Breast epithelium (tissue), 4 donors: ENCODE measurements around the gene UGT1A4. TPM values are rescaled to one million over a fixed set of nuclear protein-coding genes. Genes with fewer than 3 reads are reported as not detected.
"Not testable (repeated sequence)": the region's sequence is repeated elsewhere in the genome, so short reads cannot be mapped to it uniquely, and the experiment has no call there.

Source experiments
- DNase-seq, 2 donors: peaks; one replicate each; pipeline ENCODE4 v3.0.0-alpha.2; 2019; ENCODE audit warnings: low spot score in 2 of 2
- H3K27ac ChIP-seq, 2 donors: fragments of 200-600 bp; sonication (generic) in 1 of 2; one replicate each; pipeline ENCODE4 v1.5.1; 2016 to 2019; ENCODE audit warnings: mild to moderate bottlenecking in 1 of 2
- H3K27me3 ChIP-seq, 2 donors: fragments of 200-600 bp; sonication (generic) in 1 of 2; one replicate each; pipeline versions ENCODE4 v1.5.1 to v1.6.0; 2017 to 2019; ENCODE audit warnings: control low read depth in 1 of 2, mild to moderate bottlenecking in 1 of 2
- H3K36me3 ChIP-seq: fragments of 200-600 bp; one replicate; pipeline ENCODE4 v1.5.1; 2019
- H3K4me1 ChIP-seq, 2 donors: fragments of 200-600 bp; sonication (generic); one replicate each; pipeline ENCODE4 v1.5.1; 2016 to 2019; ENCODE audit warnings: control low read depth in 1 of 2
- H3K4me3 ChIP-seq, 3 donors: fragments of 200-600 bp; sonication (generic); 1 replicate in 2 of 3; 2 replicates in 1 of 3; pipeline ENCODE4 v1.5.1; 2016 to 2019; ENCODE audit warnings: mild to moderate bottlenecking in 3 of 3, moderate library complexity in 2 of 3
- H3K9me3 ChIP-seq, 2 donors: fragments of 200-600 bp; sonication (generic) in 1 of 2; one replicate each; pipeline ENCODE4 v1.5.1; 2016 to 2019; ENCODE audit warnings: control low read depth in 1 of 2
- POLR2A ChIP-seq: fragments of 450-650 bp; IDR thresholded peaks from one replicate; pipeline ENCODE4 v1.6.1; 2016; ENCODE audit warnings: antibody characterized with exemption, mild to moderate bottlenecking, moderate library complexity
- POLR2AphosphoS5 ChIP-seq, 3 donors: sonication (generic); formaldehyde crosslinking; IDR thresholded peaks; one replicate each; pipeline ENCODE4 v1.6.1; 2017; ENCODE audit warnings: antibody characterized with exemption in 3 of 3
- intact Hi-C: fragments of 100-400 bp; cut with DNase I; formaldehyde crosslinking; loops from one replicate; pipeline ENCODE4 v1.15.1; 2023; ENCODE audit warnings: low total_unique reads
- total RNA-seq, 3 donors: library from RNA; depleted of rRNA; stranded (reverse); fragments of >200 nt; gene quantifications; one replicate each; pipeline ENCODE4 v1.1.0, GENCODE V29; 2016
- TF ChIP-seq, protein P1 (sequence below), 3 donors: fragments of 450-650 bp; IDR thresholded peaks; one replicate each; pipeline ENCODE4 v1.5.1; 2016 to 2017; ENCODE audit warnings: antibody characterized with exemption in 3 of 3, mild to moderate bottlenecking in 3 of 3, moderate library complexity in 3 of 3

Gene UGT1A4
- total RNA-seq, 3 donors from 2014 or later, result not detected

DNA sequence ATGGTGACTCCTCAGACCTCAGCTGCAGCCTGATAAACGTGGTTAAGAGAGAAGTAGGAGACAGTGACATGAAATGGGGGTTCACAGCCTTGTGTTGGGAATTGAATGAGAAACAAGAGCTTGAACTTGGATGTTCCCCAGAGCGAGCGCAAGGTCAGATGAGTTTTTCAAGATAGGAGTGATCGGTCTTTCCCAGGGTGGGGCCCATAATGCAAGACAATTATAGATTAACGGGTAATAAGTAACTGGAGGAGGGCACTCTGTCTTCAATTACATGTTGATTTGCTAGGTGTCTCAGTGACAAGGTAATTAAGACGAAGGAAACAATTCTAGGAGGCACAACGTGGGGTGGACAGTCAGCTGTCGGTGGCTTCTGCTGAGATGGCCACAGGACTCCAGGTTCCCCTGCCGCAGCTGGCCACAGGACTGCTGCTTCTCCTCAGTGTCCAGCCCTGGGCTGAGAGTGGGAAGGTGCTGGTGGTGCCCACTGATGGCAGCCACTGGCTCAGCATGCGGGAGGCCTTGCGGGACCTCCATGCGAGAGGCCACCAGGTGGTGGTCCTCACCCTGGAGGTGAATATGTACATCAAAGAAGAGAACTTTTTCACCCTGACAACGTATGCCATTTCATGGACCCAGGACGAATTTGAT lies 5.8 kb upstream of the UGT1A4 start, which contains the start of gene UGT1A5:
Gene UGT1A5, plus strand, starts transcription at position 297 of the 651 bp plus-strand sequence. Its CDS starts 85 bp downstream, at position 382.
- Histone ChIP-seq H3K4me3 (no peak within 1 kb of the TSS), H3K27ac (no peak within 1 kb of the TSS), H3K4me1 (no peaks in the 10 kb centered on the region), H3K36me3 (no peaks in the 10 kb centered on the region), H3K27me3 (no peaks in the 10 kb centered on the region), H3K9me3 (no peaks in the 10 kb centered on the region)
- TF ChIP-seq POLR2AphosphoS5 (IDR thresholded peaks at IDR 0.05) (no peak), POLR2A (no peak)
- TF ChIP-seq, protein P1, sequence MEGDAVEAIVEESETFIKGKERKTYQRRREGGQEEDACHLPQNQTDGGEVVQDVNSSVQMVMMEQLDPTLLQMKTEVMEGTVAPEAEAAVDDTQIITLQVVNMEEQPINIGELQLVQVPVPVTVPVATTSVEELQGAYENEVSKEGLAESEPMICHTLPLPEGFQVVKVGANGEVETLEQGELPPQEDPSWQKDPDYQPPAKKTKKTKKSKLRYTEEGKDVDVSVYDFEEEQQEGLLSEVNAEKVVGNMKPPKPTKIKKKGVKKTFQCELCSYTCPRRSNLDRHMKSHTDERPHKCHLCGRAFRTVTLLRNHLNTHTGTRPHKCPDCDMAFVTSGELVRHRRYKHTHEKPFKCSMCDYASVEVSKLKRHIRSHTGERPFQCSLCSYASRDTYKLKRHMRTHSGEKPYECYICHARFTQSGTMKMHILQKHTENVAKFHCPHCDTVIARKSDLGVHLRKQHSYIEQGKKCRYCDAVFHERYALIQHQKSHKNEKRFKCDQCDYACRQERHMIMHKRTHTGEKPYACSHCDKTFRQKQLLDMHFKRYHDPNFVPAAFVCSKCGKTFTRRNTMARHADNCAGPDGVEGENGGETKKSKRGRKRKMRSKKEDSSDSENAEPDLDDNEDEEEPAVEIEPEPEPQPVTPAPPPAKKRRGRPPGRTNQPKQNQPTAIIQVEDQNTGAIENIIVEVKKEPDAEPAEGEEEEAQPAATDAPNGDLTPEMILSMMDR (IDR thresholded peaks at IDR 0.05), result no peak
- intact Hi-C loops, result loop anchor here (10.0 kb wide), 1 partner anchor 268 kb away; no protein-coding TSS in a partner anchor
- no peak for DNase-seq

DNA sequence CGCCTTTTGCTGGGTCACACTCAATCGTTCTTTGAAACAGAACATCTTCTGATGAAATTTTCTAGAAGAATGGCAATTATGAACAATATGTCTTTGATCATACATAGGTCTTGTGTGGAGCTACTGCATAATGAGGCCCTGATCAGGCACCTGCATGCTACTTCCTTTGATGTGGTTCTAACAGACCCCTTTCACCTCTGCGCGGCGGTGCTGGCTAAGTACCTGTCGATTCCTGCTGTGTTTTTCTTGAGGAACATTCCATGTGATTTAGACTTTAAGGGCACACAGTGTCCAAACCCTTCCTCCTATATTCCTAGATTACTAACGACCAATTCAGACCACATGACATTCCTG lies 5.3 kb upstream of the UGT1A4 start:
- no peak overlapping the region for H3K4me3 ChIP-seq
- no peaks in the 10 kb centered on the region for H3K27me3 ChIP-seq
- no peak overlapping the region for H3K27ac ChIP-seq
- no peak for DNase-seq
- no peaks in the 10 kb centered on the region for H3K9me3 ChIP-seq
- intact Hi-C loops, result loop anchor here (10.0 kb wide), 1 partner anchor 268 kb away; no protein-coding TSS in a partner anchor
- no peak for TF ChIP-seq POLR2AphosphoS5 (IDR thresholded peaks at IDR 0.05)
- TF ChIP-seq POLR2A, result no peak
- TF ChIP-seq, protein P1 (IDR thresholded peaks at IDR 0.05), result no peak
- H3K4me1 ChIP-seq, result no peaks in the 10 kb centered on the region
- no peaks in the 10 kb centered on the region for H3K36me3 ChIP-seq

DNA sequence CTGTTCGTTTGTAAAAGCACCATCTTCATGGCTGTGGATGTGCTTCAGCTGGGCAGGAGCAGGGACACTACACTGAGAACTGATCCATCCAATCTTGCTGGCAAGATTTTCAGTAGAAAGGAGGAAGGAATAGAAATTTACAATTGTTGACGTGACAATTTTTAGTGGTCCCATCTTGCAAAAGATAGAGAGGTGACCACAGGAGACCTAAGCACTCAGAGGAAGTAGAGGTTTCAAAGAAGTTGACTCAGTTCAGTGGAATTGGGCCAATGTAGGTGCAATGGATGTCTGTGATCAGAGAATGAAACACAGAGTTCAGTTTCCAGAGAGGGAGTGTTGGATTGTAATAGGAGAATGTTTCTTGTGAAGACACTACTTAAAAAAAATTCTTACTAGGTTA lies 4.4 kb upstream of the UGT1A4 start:
- TF ChIP-seq, protein P1 (IDR thresholded peaks at IDR 0.05), result no peak
- TF ChIP-seq POLR2AphosphoS5 (IDR thresholded peaks at IDR 0.05), result no peak
- no peak for TF ChIP-seq POLR2A
- Histone ChIP-seq H3K27me3 (no peaks in the 10 kb centered on the region), H3K27ac (no peak overlapping the region), H3K9me3 (no peaks in the 10 kb centered on the region), H3K4me3 (no peak overlapping the region), H3K36me3 (no peaks in the 10 kb centered on the region), H3K4me1 (no peaks in the 10 kb centered on the region)
- no peak for DNase-seq
- intact Hi-C loops, result loop anchor here (10.0 kb wide), 1 partner anchor 269 kb away; no protein-coding TSS in a partner anchor

DNA sequence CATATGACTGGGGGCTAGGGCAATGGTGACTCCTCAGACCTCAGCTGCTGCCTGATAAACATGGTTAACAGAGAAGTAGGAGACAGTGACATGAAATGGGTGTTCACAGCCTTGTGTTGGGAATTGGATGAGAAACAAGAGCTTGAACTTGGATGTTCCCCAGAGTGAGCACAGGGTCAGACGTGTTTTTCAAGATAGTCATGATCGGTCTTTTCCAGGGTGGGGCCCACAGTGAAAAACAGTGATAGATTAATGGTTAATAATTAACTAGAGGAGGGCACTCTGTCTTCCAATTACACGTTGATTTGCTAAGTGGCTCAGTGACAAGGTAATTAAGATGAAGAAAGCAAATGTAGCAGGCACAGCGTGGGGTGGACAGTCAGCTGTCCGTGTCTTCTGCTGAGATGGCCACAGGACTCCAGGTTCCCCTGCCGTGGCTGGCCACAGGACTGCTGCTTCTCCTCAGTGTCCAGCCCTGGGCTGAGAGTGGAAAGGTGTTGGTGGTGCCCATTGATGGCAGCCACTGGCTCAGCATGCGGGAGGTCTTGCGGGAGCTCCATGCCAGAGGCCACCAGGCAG lies 10.3 kb downstream of the UGT1A4 start, which contains the start of gene UGT1A3:
Gene UGT1A3, plus strand, starts transcription at position 320 of the 579 bp plus-strand sequence. Its CDS starts 85 bp downstream, at position 405.
- Histone ChIP-seq H3K9me3 (no peaks in the 10 kb centered on the region), H3K27ac (no peak within 1 kb of the TSS), H3K4me1 (no peaks in the 10 kb centered on the region), H3K27me3 (peaks cover 0 to 5% of the 10 kb centered on the region in 2 donors), H3K4me3 (no peak within 1 kb of the TSS), H3K36me3 (no peaks in the 10 kb centered on the region)
- TF ChIP-seq, protein P1 (IDR thresholded peaks at IDR 0.05), result no peak
- TF ChIP-seq POLR2A (no peak), POLR2AphosphoS5 (IDR thresholded peaks at IDR 0.05) (no peak)
- intact Hi-C loops, result no loop called here
- DNase-seq, result no peak

DNA sequence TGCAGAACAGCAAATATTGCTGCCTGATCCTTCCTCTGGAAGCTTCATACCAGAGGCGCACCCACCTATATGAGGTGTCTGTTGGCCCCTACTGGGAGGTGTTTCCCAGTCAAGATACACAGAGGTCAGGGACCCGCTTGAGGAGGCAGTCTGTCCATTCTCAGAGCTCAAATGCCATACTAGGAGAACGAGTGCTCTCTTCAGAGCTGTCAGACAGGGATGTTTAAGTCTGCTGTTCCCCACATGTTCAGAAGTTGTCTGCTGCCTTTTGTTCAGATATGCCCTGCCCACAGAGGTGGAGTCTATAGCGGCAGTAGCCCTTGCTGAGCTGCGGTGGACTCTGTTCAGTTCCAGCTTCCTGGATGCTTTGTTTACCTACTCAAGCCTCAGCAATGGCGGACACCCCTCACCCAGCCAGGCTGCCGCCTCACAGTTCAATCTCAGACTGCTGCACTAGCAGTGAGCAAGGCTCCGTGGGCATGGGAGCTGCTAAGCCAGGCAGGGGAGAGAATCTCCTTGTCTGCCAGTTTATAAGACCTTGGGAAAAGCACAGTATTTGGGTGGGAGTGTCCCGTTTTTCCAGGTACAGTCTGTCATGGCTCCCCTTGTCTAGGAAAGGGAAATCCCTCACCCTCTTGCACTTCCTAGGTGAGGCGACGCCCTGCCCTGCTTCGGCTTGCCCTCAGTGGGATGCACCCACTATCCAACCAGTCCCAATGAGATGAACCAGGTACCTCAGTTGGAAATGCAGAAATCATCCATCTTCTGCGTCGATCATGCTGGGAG lies 18.5 kb downstream of the UGT1A4 start:
- H3K4me1 ChIP-seq, intact Hi-C loops, H3K27ac ChIP-seq, H3K27me3 ChIP-seq, H3K9me3 ChIP-seq, H3K36me3 ChIP-seq, H3K4me3 ChIP-seq, DNase-seq: not testable (repeated sequence)
